K562 (cell line): ENCODE results near the gene GABRD. TPM values are rescaled to one million over a fixed set of nuclear protein-coding genes. Genes with fewer than 3 reads are reported as not detected.

ENCODE experiments used
- ARNT ChIP-seq, 2 experiments: fragments of 450-650 bp; IDR thresholded peaks; 2 replicates each; pipeline ENCODE4 v1.6.1; 2016; ENCODE audit warnings: mild to moderate bottlenecking in 1 of 2
- ATF1 ChIP-seq, 2 experiments: fragments of 450-650 bp in 1 of 2; IDR thresholded peaks; 2 replicates each; pipeline ENCODE4 v1.6.1; 2016; ENCODE audit warnings: missing compliant biosample characterization in 1 of 2, missing genetic modification characterization in 1 of 2
- CBX3 ChIP-seq, 2 experiments: IDR thresholded peaks; 1 replicate in 1 of 2; 2 replicates in 1 of 2; pipeline ENCODE4 v1.6.1; 2012; ENCODE audit warnings: inconsistent platforms in 2 of 2, low read length in 2 of 2, borderline replicate concordance in 1 of 2, control low read depth in 1 of 2
- DACH1 ChIP-seq: fragments of 450-650 bp; IDR thresholded peaks from 2 replicates; pipeline ENCODE4 v1.6.1; 2018; ENCODE audit not compliant: partially characterized antibody
- EP400 ChIP-seq: fragments of 450-650 bp; IDR thresholded peaks from 2 replicates; pipeline ENCODE4 v1.6.1; 2017; ENCODE audit warnings: antibody characterized with exemption, mild to moderate bottlenecking, moderate library complexity
- HNRNPK ChIP-seq: fragments of 200-400 bp; formaldehyde crosslinking; IDR thresholded peaks from one replicate; pipeline ENCODE4 v1.6.1; 2018; ENCODE audit warnings: mild to moderate bottlenecking, low read depth, low read length; ENCODE audit not compliant: poor library complexity, severe bottlenecking
- IRF2 ChIP-seq: sonication (generic); formaldehyde crosslinking; IDR thresholded peaks from 2 replicates; pipeline ENCODE4 v1.8.1; 2022; ENCODE audit warnings: mild to moderate bottlenecking, missing genetic modification reagents
- NBN ChIP-seq: fragments of 450-650 bp; IDR thresholded peaks from 2 replicates; pipeline ENCODE4 v1.6.1; 2016; ENCODE audit warnings: low read depth, mild to moderate bottlenecking
- NFYB ChIP-seq: IDR thresholded peaks from 2 replicates; pipeline ENCODE4 v1.6.1; 2011; ENCODE audit warnings: mild to moderate bottlenecking, moderate library complexity; ENCODE audit not compliant: insufficient read length; ENCODE audit errors: extremely low read depth
- NUFIP1 ChIP-seq: fragments of 450-650 bp; IDR thresholded peaks from 2 replicates; pipeline ENCODE4 v1.6.1; 2018; ENCODE audit not compliant: partially characterized antibody
- RFX1 ChIP-seq: fragments of 450-650 bp; IDR thresholded peaks from 2 replicates; pipeline ENCODE4 v1.6.1; 2016; ENCODE audit warnings: mild to moderate bottlenecking, moderate library complexity
- RFX7 ChIP-seq: fragments of 250-450 bp; sonication (Bioruptor Pico); IDR thresholded peaks from 2 replicates; pipeline ENCODE4 v1.5.1; 2021; ENCODE audit warnings: mild to moderate bottlenecking
- SOX6 ChIP-seq: fragments of 450-650 bp; IDR thresholded peaks from 2 replicates; pipeline ENCODE4 v1.6.1; 2014; ENCODE audit warnings: mild to moderate bottlenecking
- SREBF1 ChIP-seq: fragments of 150-350 bp; IDR thresholded peaks from 2 replicates; pipeline ENCODE4 v1.6.1; 2014; ENCODE audit warnings: antibody characterized with exemption, low read depth, low read length, borderline replicate concordance
- TEAD2 ChIP-seq: fragments of 450-650 bp; IDR thresholded peaks from 2 replicates; pipeline ENCODE4 v1.6.1; 2016; ENCODE audit warnings: missing genetic modification characterization, control low read depth, missing compliant biosample characterization
- ZNF197 ChIP-seq: fragments of 200-800 bp; sonication (Bioruptor generic); IDR thresholded peaks from 2 replicates; pipeline ENCODE4 v1.6.1; 2016; ENCODE audit warnings: low read depth, missing genetic modification characterization, missing compliant biosample characterization
- ZNF224 ChIP-seq: sonication (generic); formaldehyde crosslinking; IDR thresholded peaks from 2 replicates; pipeline ENCODE4 v1.8.0; 2022; ENCODE audit warnings: mild to moderate bottlenecking, missing genetic modification reagents
- ZNF24 ChIP-seq: fragments of 450-650 bp; IDR thresholded peaks from 2 replicates; pipeline ENCODE4 v1.6.1; 2016
- ZNF324 ChIP-seq: fragments of 250-450 bp; sonication (Bioruptor Pico); IDR thresholded peaks from 2 replicates; pipeline ENCODE4 v1.4.0; 2020; ENCODE audit warnings: mild to moderate bottlenecking
- ZNF764 ChIP-seq: fragments of 250-450 bp; sonication (Bioruptor Pico); IDR thresholded peaks from 2 replicates; pipeline ENCODE4 v1.4.0; 2020; ENCODE audit warnings: low read depth, mild to moderate bottlenecking, moderate library complexity
- ZNF778 ChIP-seq: fragments of 450-650 bp; formaldehyde crosslinking; IDR thresholded peaks from 2 replicates; pipeline ENCODE4 v1.4.0; 2020; ENCODE audit warnings: mild to moderate bottlenecking, moderate library complexity
- polyA plus RNA-seq, 8 experiments: library from polyadenylated mRNA; depleted of rRNA in 4 of 8; stranded (reverse) in 5 of 8; unstranded in 3 of 8; fragments of >200 nt; fragmentation: Nextera tagmentation in 2 of 8; fragmentation: Illumina TruSeq in 1 of 8; extraction: Ambion mirVana in 2 of 8; extraction: Trizol in 1 of 8; gene quantifications; 2 replicates each; pipeline versions ENCODE4 v1.2.1 to v1.2.3, GENCODE V29; 2011 to 2014; ENCODE audit warnings: inconsistent platforms in 1 of 8, missing spikeins in 1 of 8
- total RNA-seq, 7 experiments: library from RNA; depleted of rRNA in 6 of 7; stranded (reverse); fragments of >200 nt in 6 of 7; fragmentation: Illumina TruSeq in 2 of 7; extraction: Trizol in 2 of 7; gene quantifications; 2 replicates each; pipeline versions ENCODE4 v1.2.1 to v1.2.3, GENCODE V29; 2011 to 2021; ENCODE audit warnings: low replicate concordance in 1 of 7
- TF ChIP-seq, protein P1 (sequence below): fragments of 450-650 bp; IDR thresholded peaks from 2 replicates; pipeline ENCODE4 v1.6.1; 2016; ENCODE audit warnings: antibody characterized with exemption
- TF ChIP-seq, protein P2 (sequence below): fragments of 450-650 bp; IDR thresholded peaks from 2 replicates; pipeline ENCODE4 v1.6.1; 2014; ENCODE audit warnings: low read depth, mild to moderate bottlenecking, moderate library complexity, borderline replicate concordance
- TF ChIP-seq, protein P3 (sequence below): conservative IDR thresholded peaks from 2 replicates; pipeline ENCODE4 v1.6.1; 2011; ENCODE audit warnings: low read depth, mild to moderate bottlenecking, low read length; ENCODE audit not compliant: control insufficient read depth

Gene GABRD
- total and polyA plus RNA-seq, 9 of the 15 experiments (the other 6 are each of a cell fraction or from before 2014, with no cell fraction given) = 0.07 TPM; not detected in 8

DNA sequence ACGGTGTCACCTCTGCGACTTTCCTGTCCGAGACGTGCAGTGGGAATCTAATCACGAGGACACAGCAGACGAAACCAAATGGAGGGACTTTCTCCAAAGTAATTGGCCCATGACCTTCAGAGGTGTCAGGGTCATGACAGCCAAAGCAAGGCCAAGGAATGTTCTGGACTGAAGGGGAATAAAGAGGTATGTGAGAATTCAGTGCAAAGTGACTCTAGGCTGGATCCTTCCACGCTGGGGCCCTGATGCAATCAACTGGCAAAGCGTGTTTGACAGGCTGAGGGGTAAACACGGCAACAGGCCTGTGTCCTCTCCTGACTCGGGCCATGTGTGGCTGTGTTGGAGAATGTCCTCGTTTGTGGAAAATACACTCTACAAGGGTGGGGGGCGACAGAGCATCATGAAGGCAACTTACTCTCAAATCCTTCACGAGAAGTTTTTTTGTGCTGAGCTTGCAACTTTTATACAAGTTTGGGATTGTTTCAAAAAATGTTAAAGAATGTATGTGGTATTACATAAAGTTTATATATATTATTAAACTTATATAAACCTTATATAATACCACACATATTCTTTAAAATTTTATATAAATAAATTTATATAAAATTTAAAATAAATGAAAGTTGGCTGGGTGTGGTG is 17.3 kb upstream of the GABRD start (continued):
- TF ChIP-seq ATF1 (CRISPR knock-in tag; IDR thresholded peaks at IDR 0.05) = no peak
- TF ChIP-seq ATF1 (tag; IDR thresholded peaks at IDR 0.05) = no peak
- TF ChIP-seq IRF2 (CRISPR knock-in tag) = no peak
- TF ChIP-seq RFX1 = no peak
- 0 out of 2 replicates have a peak, but pooled peaks have one; percentile 26 for TF ChIP-seq SOX6
- TF ChIP-seq NUFIP1 = no peak
- TF ChIP-seq RFX7 (CRISPR knock-in tag) = no peak
- no peak for TF ChIP-seq ARNT (IDR thresholded peaks at IDR 0.05)
- TF ChIP-seq SREBF1 = no peak
- peak; percentile 32; the same call in 1 of the 2 replicates for TF ChIP-seq EP400
- TF ChIP-seq ZNF324 (CRISPR knock-in tag) = no peak
- TF ChIP-seq ZNF24 = peak; percentile 14; the same call in 1 of the 2 replicates
- TF ChIP-seq ZNF197 (CRISPR knock-in tag) = peak; percentile 62; the same call in 1 of the 2 replicates
- no peak for TF ChIP-seq TEAD2 (tag)
- TF ChIP-seq NFYB = no peak
- no peak for TF ChIP-seq DACH1
- no peak for TF ChIP-seq CBX3 (IDR thresholded peaks at IDR 0.05; ENCODE audit: borderline replicate concordance in 1 of 2, low read length in 2 of 2)
- no peak for TF ChIP-seq ZNF778 (CRISPR knock-in tag)
- TF ChIP-seq, protein P1, sequence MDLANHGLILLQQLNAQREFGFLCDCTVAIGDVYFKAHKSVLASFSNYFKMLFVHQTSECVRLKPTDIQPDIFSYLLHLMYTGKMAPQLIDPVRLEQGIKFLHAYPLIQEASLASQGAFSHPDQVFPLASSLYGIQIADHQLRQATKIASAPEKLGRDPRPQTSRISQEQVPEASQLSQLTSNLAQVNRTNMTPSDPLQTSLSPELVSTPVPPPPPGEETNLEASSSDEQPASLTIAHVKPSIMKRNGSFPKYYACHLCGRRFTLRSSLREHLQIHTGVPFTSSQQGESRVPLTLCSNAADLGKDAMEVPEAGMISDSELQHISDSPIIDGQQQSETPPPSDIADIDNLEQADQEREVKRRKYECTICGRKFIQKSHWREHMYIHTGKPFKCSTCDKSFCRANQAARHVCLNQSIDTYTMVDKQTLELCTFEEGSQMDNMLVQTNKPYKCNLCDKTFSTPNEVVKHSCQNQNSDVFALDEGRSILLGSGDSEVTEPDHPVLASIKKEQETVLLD = no peak
- TF ChIP-seq ZNF764 (CRISPR knock-in tag) = no peak
- TF ChIP-seq HNRNPK = no peak
- TF ChIP-seq, protein P2, sequence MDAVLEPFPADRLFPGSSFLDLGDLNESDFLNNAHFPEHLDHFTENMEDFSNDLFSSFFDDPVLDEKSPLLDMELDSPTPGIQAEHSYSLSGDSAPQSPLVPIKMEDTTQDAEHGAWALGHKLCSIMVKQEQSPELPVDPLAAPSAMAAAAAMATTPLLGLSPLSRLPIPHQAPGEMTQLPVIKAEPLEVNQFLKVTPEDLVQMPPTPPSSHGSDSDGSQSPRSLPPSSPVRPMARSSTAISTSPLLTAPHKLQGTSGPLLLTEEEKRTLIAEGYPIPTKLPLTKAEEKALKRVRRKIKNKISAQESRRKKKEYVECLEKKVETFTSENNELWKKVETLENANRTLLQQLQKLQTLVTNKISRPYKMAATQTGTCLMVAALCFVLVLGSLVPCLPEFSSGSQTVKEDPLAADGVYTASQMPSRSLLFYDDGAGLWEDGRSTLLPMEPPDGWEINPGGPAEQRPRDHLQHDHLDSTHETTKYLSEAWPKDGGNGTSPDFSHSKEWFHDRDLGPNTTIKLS = no peak
- 0 out of 2 replicates have a peak, but pooled peaks have one; percentile 31 for TF ChIP-seq NBN
- no peak for TF ChIP-seq ZNF224 (CRISPR knock-in tag)
- TF ChIP-seq, protein P3, sequence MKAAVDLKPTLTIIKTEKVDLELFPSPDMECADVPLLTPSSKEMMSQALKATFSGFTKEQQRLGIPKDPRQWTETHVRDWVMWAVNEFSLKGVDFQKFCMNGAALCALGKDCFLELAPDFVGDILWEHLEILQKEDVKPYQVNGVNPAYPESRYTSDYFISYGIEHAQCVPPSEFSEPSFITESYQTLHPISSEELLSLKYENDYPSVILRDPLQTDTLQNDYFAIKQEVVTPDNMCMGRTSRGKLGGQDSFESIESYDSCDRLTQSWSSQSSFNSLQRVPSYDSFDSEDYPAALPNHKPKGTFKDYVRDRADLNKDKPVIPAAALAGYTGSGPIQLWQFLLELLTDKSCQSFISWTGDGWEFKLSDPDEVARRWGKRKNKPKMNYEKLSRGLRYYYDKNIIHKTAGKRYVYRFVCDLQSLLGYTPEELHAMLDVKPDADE = no peak
